ENCODE results near the gene HLTF. TPM values are rescaled to one million over a fixed set of nuclear protein-coding genes. Genes with fewer than 3 reads are reported as not detected.

Gene HLTF
- total and polyA plus RNA-seq, 3 donors from 2014 or later, result 57.3 to 200 (median 170) TPM

DNA sequence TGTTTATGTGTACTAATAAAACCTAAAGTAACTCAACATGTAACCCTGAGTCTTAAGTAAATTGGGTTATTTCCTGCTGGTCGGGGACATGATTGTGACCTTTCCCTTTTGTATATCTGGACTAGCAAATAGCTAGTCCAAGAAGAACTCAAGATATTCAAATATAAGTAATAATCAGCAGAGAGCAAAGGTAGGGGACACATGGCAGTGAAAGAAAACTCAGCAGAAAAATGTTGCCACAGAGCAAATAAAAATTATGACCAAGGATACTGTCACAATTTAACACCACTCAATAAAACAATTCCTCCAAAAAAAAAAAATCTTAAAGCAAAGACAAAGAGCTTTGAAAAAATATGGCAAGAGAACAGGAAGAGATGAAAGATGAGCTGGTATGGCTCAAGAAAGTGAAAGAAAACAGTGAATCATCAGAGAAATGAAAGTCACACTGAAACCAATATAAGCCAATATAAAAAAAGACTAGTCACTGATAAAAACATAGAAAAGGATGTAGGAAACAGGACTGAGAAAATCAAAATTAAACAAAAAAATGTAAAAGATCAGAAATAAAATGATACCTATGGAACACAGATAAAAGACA, 43.4 kb downstream of the HLTF start:
- Histone ChIP-seq H3K36me3 (ENCODE audit: low read depth, missing control alignments) (no peaks in the 10 kb centered on the region), H3K4me3 (no peak overlapping the region), H3K9me3 (no peaks in the 10 kb centered on the region), H3K27ac (no peak overlapping the region), H3K4me1 (no peaks in the 10 kb centered on the region), H3K27me3 (no peaks in the 10 kb centered on the region)
- TF ChIP-seq CTCF (IDR thresholded peaks at IDR 0.05) (no peak), POLR2A (IDR thresholded peaks at IDR 0.05) (no peak)
- 63 to 70% methylated on average over 1 of the region's 1 CpG for WGBS, 2 donors
- DNase-seq, result no peak
- intact Hi-C loops (cut with DNase I; ENCODE audit: low total_unique reads), result no loop called here

DNA sequence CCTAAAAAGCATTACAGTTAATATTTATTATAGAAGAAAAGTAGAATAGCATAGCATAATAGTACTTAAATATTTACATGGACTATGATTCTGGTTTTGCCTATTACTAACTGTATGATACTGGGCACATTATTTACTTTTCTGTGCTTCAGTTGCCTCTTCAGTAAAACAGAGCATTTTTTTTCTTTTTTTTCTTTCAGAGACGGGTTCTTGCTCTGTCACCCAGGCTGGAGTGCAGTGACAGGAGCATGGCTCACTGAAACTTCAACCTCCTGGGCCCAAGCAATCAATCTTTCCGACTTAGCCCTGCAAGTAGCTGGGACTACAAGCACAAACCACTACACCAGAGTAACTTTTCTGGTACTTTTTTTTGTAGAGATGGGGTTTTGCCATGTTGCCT, 48.0 kb downstream of the HLTF start:
- DNase-seq, result no peak
- no peaks in the 10 kb centered on the region for H3K9me3 ChIP-seq
- H3K27ac ChIP-seq, result no peak overlapping the region
- H3K36me3 ChIP-seq (ENCODE audit: low read depth, missing control alignments), result no peaks in the 10 kb centered on the region
- intact Hi-C loops (cut with DNase I; ENCODE audit: low total_unique reads), result no loop called here
- H3K4me1 ChIP-seq, result no peaks in the 10 kb centered on the region
- TF ChIP-seq POLR2A (IDR thresholded peaks at IDR 0.05) (no peak), CTCF (IDR thresholded peaks at IDR 0.05) (no peak)
- no peaks in the 10 kb centered on the region for H3K27me3 ChIP-seq
- H3K4me3 ChIP-seq, result no peak overlapping the region
- WGBS, 2 donors, result 75 to 90% methylated on average over 2 of the region's 2 CpGs

DNA sequence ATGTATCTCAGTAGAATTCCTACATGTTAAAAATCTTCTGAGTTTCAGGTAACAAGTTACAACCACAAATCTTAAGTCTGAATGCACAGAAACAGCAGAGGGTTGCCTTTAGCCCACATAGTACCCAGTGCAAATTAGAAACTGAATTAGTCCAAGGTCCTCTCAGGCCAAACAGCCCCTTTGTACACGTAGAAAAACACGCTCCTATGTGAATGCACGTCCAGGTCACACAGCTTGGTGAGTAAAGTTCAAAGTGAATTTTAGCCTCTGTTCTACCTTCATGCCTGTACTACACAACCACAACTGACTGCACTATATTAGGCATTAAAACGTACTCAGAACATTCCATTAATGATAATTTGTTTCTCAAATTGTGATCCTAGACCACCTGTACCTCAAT, 48.6 kb downstream of the HLTF start:
- H3K9me3 ChIP-seq, result no peaks in the 10 kb centered on the region
- H3K36me3 ChIP-seq (ENCODE audit: low read depth, missing control alignments), result no peaks in the 10 kb centered on the region
- WGBS, 2 donors, result 88 to 92% methylated on average over 4 of the region's 4 CpGs
- no peak for TF ChIP-seq POLR2A (IDR thresholded peaks at IDR 0.05)
- no peak for TF ChIP-seq CTCF (IDR thresholded peaks at IDR 0.05)
- H3K4me1 ChIP-seq, result no peaks in the 10 kb centered on the region
- intact Hi-C loops (cut with DNase I; ENCODE audit: low total_unique reads), result no loop called here
- DNase-seq, result no peak
- no peak overlapping the region for H3K4me3 ChIP-seq
- no peaks in the 10 kb centered on the region for H3K27me3 ChIP-seq
- no peak overlapping the region for H3K27ac ChIP-seq

- no peak for TF ChIP-seq CTCF (IDR thresholded peaks at IDR 0.05)
- DNase-seq, result no peak
- no peak overlapping the region for H3K27ac ChIP-seq
- no peaks in the 10 kb centered on the region for H3K36me3 ChIP-seq (ENCODE audit: low read depth, missing control alignments)
- H3K4me1 ChIP-seq, result peaks cover 8% of the 10 kb centered on the region
- intact Hi-C loops (cut with DNase I; ENCODE audit: low total_unique reads), result no loop called here
- H3K4me3 ChIP-seq, result no peak overlapping the region
- H3K9me3 ChIP-seq, result no peaks in the 10 kb centered on the region
- WGBS, 2 donors, result 86 to 93% methylated on average over 2 of the region's 2 CpGs
- H3K27me3 ChIP-seq, result no peaks in the 10 kb centered on the region
Observed at GRCh38 chr3:149031096-149031495, 55.2 kb downstream of the HLTF start.

DNA sequence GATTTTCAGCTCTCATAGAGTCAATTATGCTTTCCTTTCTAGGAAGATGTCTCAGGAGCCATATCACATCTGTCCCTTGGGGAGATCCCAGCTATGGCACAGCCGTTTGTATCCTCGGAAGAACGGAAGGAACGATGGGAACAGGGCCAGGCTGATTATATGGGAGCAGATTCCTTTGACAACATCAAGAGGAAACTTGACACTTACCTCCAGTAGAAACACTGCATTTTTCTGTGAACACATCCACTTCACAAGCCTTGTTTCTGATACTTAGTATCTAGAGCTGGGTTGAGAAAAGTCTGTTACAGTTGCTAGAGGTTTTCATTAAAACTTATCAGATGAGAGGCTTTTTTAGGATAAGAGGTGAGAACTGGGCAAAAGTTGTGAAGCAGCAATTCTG, 59.6 kb downstream of the HLTF start:
- intact Hi-C loops (cut with DNase I; ENCODE audit: low total_unique reads), result no loop called here
- no peaks in the 10 kb centered on the region for H3K36me3 ChIP-seq (ENCODE audit: low read depth, missing control alignments)

More for the DNA sequence above, 59.6 kb downstream of the HLTF start:
- H3K9me3 ChIP-seq, result no peaks in the 10 kb centered on the region
- H3K4me3 ChIP-seq, result no peak overlapping the region
- H3K27me3 ChIP-seq, result no peaks in the 10 kb centered on the region
- H3K27ac ChIP-seq, result peak overlapping the region in 1 of 2 donors; percentile 9
- no peak for TF ChIP-seq POLR2A (IDR thresholded peaks at IDR 0.05)
- no peak for TF ChIP-seq CTCF (IDR thresholded peaks at IDR 0.05)
- H3K4me1 ChIP-seq, result peaks cover 8% of the 10 kb centered on the region
- 26 to 28% methylated on average over 4 of the region's 4 CpGs for WGBS, 2 donors
- no peak for DNase-seq
